Stimulated activated CD8-positive, alpha-beta memory T cell treated with anti-CD3 and anti-CD28 coated beads, Interleukin-4, amount 100 ng/mL, for 24 hours (primary cell): ENCODE results near the gene ITPK1.

Experiments used
- DNase-seq: peaks from one replicate; pipeline ENCODE4 v3.0.0-alpha.2; 2020; ENCODE audit warnings: low read depth

Gene ITPK1

DNA sequence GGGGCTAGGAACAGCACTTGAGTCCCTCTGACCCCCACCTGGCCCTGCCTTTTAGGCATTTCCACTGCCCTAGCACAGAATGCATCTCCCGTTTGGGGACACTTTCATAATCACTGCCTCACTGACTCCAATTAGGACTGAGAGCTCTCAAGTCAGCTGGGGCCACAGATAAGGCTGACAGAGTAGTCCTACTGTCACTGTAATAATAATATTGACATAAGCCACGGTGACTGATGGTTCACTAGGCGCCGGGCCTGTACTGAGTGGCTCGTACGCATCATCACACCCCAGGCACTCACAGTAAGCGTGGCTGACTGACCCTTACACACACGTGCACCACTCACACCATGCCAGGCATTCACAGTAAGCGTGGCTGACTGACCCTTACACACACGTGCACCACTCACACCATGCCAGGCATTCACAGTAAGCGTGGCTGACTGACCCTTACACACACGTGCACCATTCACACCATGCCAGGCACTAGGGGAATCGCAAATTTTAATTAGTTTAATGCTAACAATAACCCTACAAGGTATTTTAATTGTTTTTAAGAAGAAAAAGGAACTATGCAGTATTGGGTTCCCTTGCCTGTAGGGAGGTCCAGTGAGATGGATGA is 105.1 kb downstream of the ITPK1 start:
- no peak for DNase-seq

DNA sequence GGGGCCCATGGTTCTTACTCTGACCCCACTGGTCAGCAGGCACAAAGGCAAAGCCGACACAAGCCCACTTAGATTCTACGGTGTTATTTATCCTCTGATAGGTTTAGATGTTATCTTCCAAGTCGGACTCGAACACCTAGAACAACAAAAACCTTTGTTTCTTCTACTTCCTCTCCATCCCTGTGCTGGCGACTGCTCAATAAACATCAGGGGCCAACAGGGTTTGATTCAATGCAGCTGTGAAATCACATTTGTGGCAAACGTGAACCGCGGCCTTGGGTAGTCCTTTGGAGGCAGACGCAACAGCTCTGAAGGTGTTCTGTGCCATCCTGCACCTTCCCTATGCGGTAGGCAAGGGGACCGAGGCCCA is 105.6 kb downstream of the ITPK1 start:
- DNase-seq, result no peak

DNA sequence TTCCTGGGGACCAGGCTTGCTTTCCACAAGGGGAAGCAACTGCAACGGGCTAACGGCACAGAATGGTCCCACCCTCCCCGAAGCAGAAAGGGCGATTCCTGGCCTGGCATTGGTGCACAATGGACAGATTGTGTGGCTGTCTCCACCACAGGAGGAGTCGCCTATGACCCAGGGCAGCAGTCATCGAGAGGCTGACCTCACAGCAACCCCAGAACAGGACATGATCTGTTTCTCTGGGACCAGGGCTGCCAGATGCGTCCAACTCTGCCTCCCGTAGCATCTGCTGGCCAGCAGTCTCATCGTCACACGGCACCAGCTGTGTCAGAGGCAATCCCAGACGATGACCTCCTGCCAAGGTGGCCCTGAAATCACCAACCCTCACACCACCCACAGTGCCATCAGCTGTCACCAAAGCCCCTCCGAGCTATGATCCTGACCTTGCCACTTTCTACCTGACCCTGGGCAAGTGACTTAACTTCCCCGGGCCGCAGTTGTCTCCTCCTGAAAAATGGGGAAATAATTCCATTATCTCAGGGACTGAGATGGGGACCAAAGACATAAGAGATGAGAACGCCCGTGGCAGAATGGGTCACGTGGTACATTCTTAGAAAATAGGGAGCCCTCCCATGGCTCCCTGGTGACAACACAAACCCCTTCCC is 106.1 kb downstream of the ITPK1 start:
- DNase-seq, result no peak

DNA sequence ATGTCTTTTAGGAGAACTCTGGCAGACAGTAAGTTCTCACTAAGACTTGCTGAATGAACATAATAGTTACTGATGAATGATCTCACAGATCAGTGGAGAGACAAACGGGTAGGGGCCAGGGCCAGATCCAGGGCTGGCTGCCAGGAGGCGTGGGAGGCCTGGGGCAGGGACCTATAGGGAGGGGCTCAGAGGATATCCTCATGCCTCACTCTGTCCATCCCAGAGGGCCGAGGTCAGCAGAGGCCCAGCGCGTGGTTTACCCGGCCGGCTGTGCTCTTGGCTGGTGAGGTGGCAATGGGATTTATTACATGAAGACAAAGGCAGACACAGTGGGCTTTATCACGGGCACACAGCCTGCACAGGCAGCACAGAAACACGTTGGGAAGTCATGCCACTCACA is 107.3 kb downstream of the ITPK1 start:
- DNase-seq, result no peak

DNA sequence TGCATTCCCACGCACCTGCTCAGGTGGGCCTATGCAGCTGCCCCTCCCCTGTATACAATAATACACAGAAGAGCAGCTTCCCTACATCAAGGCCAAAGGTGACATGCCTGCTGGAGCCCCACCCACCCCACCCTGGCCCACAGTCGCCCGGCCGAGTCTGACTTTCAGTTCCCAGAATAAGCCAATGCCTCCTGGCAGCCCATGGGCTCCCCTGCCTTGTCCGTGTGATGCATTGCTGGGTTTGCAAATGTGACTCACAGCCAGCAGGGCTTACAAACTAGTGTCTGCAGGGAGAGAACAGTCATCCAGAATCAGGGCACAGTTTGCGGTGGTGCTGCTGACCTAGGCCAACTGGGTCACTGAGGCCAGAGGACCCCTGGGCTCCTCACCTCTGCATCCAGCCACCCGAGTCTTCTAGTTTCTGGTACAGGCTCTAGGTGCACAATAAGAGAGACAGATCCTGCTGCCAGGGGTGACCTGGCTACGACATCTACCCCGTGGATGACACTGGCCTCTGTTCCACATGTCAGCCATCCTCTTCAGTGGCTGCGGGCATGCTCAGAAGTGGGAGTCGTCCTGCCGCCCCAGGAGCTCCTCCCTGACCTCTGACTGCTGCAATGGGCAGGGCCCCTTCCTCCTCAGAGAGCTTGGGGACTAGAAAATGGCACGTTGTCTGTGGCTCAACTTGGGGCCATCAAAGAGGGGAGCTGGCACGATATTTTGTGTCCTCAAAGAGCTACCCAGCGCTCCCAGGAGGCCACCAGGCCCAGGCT is 108.3 kb downstream of the ITPK1 start:
- DNase-seq, result no peak

DNA sequence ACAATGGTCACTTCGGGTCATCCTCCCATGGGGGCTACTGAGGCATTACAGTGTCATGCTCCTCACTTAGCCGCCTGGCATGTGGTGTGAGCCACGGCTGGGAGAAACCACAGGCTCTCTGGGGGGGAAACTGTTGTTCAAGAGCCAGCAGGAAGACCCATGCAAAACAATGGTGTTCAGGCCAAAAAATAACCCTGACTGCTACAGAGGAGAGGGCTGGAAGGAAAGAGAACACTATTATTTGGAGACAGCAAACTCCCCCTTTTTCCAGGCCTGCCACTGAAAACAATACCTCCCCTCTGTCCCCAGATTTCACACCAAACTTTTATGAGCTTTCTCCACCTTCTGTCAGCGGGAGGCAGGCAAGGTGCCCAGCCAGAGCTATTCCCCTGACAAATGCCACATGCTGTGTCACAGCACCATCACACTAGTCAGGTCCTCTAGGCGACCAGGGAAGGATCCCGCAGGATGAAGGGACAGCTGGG is 109.1 kb downstream of the ITPK1 start:
- DNase-seq, result no peak

DNA sequence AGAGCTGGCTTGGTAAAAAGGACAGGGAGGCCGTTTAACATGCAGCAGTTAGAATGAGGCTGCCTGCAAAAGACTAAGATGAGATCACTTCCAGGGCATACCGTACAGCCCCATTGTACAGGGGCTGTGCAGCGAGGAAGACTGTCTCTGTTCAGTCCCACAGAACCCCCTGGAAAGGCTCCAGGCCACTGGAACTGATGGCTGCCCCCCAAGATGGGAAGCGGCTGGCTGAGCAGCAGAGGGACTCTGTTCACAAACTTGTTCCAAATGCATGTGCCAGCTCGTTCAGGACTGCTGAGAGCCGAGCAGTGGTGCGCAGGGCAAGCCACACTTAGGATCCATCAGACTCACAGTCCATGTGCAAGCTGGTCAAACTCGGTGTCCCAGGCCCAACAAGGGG is 109.9 kb downstream of the ITPK1 start:
- DNase-seq, result no peak

DNA sequence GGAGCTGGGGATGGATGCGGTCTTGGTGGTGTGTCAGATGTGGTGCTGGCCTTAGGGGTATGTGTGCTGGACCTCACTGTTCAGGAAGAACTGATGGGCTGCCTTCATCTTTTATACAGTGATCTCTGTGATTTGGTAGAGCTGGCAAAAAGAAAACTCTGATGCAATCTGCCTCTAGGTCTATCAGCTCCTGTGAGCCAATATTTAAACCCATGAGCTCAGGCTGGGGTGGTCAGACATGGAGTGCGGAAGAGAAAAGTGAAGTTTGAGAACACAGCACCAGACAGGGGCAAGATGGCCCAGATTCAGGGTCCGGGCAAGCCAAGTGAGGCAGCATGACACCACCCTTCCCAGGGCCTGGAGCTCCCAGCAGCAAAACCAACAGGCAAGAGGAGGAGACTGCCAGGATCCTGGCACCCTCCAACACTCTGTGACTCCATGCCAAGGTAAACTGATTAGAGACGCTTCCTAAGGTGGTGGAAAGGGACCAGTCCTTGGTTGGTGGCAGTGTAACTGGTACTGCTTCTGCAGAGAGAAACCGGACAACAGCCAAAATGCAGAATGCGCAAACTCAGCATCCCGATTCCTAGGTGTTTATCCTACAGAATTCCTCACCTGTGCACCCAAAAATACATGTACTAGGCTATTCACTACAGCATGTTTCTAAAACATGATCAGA is 110.5 kb downstream of the ITPK1 start:
- DNase-seq, result no peak

DNA sequence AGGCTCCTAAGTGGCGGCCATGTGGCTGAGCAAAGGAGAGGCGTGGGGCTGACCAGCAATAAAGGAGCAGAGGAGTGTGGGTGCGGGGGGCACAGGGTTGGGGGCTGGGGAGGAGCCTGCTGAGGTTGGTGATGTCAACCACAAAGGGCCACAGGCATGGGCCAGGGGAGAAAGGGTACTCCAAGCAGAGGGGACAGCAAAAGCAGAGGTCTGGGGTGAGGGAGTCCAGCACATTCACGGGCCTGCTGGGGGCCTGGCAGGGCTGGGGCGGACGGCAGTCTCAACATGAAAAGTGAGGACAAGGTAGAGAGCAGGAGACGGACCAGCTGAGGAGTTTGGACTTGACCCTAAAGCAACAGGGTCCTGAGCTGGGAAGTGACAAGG is 111.0 kb downstream of the ITPK1 start:
- no peak for DNase-seq

DNA sequence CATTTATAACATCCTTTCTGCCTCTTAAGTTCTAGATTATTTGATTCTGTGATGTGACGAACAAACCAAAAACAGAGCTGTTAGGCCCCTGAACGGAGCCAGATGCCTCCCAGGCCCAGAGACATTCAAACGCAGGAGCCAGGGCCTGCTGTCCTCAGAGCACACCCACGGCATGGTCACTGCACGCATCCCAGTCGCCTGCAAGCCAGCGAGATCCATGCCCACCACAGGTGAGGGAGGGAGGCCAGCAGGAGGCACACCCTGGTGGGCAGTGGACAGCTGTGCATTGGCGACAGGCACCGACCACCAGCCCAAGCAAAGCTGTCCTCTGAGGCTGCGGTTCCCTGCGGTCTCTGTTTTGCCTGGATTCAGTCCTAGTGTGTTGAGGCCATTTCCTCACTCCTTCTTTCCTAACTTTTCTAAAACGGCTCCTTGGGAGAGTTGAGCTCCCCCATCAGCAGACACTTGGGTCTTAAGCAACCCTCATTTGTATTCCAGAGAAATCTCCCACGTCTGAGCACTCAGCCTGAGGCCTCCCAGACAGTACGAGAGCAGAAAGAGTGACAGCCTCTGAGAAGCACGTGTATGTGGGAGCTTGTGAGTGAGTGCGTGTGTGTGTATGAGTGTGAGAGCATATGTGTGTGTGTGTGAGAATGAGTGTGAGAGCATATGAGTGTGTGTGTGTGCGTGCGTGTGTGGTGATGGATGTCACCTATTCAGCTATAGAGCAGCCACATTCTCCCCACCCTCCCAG is 111.6 kb downstream of the ITPK1 start:
- DNase-seq, result no peak

DNA sequence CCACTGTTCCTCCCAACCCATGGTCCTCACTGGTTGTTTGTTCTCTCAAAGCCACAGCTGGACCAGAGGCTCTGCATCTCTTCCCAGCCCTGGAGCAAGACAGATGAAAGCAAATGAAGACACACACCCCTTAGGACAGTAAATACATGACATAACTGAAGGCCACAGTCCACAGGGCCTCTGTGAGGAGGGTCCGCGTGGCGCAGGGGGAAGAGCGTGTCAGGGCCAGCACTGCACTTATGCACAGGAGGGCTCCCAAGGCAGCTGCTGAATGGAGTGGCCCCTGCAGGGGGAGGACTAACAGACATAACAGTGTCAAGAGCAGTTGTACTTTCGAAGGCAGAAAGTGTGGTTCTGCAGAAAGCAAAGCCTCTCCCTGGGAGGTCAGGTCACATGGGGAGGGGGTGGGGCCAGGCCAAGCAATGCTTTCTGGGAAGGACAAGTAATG is 112.8 kb downstream of the ITPK1 start:
- DNase-seq, result no peak

DNA sequence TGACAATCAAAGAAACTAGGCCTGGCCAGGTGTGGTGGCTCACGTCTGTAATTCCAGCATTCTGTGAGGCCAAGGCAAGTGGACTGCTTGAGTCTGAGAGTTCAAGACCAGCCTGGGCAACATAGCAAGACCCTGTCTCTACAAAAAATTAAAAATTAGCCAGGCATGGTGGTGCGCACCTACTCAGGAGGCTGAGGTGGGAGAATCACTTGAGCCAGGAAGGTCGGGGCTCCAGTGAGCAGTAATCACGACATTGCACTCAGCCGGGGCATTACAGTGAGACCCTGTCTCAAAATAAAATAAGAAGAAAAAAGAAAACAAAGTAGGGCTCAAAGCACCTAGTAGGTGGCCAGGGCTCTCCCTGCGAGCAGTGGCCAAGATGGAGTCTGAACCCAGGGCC is 113.7 kb downstream of the ITPK1 start:
- DNase-seq, result no peak

DNA sequence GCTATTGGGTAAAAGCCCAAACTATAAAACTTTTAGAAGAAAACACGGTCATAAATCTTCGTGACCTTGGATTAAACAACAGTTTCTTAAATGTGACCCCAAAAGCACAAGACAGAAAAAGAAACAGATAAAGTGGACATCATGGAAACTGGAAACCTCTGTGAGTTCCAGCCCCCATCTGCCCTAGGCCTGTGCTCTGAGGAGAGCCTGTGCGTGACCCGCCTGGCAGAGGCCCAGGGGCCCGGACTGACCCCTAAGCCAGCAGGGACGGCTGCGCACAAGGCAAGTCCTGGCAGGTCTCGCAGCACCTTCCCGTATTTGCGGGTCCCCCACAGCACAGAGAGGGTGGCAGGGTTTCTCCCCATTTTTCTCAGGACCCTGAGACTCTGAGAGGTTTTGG is 116.8 kb downstream of the ITPK1 start:
- no peak for DNase-seq

DNA sequence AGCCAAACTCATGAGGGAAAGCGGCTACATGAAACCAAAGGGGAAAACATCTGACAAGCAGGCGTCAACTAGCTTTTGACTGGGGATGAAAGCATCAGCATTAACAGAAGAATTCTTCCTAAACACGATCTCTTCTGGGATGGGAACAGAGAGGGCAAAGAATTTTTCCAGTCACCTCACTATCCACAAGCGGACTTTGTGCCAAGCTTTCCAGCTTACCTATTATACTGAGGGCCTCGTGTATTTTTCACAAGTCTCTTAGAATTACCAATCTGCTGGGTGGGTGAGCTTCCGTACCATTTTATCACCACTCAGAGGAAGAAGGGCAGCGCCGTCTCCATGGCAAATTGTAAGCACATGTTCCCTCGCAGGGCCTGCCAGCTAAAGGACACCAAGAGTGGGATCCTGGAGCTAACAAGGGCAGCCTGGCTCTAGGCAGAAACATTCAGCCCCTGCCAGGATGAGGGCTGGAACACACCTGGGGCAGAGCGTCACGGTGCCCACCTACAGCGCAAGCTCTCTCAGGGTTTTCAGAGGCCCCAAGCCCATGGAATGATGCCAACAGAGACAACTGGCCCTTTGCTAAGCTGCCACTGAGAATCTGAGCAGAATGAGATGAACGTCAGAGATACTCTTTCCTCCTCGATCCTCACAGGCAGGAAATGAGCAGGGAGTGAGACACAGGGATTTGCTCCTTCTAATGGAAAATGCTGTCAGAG is 118.2 kb downstream of the ITPK1 start:
- no peak for DNase-seq

DNA sequence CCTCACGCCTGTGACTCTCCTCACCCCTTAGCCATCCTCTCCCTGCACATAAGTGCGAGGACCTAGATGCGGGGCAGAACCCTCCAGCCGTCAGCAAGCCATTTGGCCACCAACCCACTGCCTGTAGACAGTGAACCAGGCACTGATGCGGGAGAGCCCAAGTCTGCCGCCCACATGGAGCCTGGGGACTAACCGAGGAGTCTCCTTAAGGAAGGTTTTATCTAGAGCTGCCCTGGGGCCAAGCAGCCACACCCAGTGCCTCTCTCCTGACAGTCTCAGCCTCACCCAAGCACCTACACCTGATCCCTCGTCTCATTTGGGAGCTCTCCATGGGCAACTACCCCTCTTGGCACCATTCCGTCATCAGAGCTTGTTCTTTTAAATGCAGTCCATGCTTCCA is 120.1 kb downstream of the ITPK1 start:
- no peak for DNase-seq

DNA sequence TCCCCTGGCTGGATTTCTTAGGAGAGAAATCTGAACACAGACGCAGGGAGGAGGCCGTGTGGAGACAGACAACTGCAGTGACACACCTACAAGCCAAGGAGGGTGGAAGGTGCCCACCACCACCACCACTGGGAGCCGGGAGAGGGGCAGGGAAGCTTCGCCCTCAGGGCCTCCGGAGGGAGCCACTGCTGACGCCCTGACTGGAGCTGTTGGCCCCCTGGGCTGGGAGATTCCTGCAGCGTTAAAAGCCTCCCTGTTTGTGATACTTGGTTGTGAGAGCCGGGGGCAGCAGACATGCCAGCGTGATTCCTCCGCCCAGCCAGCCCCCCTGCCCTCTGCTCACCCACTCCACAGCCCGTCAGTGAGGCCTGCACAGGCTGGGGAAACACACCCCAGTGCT is 120.8 kb downstream of the ITPK1 start:
- DNase-seq, result no peak

DNA sequence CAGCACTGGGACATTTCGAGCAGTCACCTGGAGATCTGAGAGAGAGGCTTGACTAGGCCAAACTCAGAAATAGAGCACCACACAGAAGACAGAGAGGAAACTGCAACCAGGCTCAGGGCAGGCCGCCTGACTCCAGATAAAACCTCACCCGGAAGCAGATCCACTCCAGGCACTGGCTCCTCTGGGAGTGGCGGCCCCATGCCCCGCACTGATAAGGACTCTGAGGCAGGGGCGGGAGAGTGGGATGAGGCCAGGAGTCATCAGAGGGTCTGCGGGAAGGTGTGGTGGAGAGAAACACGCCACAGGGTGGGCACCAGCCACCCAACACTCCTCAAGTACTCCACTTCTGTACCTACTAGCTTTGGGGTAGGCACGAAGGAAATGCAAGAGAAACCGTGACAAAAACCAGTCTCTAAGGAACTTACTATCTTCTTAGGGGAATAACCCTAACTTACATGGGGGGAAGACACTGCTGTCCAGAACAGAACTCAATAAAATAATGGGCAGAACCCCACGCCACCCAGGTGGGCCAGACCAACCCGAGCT is 121.5 kb downstream of the ITPK1 start:
- no peak for DNase-seq

DNA sequence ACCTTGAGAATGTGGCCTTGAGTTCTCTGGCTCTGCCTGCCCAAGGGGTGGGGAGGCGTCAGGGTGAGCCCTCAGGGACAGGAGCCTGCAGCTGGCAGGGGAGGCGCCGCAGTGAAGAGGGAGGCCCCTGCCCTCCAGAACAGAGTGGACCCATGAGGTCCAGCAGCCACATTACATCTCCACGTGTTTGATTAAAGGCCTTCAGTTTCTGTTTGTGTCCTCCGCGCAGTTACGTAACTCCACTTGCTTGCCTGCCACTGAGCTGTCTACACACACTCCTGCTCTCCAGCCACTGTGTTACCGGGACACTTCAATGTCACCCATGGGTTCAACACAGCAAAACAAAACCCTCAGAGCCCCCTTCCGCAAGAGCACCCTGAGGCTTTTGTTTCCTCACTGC is 122.4 kb downstream of the ITPK1 start:
- DNase-seq, result no peak

DNA sequence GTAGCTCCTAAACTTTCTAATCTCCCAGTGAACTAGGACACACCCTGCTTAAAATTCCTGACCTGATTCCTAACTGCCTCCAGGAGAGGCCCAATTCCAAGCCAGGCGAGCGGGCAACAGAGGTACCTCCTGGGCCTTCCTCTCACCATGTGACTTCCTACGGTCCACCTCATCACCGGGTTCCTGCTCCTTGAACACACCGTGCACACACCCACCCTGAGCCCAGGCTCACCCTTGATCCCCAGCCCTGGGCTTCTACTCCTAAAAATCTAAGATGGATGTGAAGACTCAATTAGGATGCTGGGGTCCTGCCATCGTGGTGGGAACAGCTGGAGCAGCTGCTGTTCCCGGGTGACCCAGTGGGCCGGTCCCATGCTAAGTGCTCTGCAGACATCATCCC is 124.2 kb downstream of the ITPK1 start:
- no peak for DNase-seq

DNA sequence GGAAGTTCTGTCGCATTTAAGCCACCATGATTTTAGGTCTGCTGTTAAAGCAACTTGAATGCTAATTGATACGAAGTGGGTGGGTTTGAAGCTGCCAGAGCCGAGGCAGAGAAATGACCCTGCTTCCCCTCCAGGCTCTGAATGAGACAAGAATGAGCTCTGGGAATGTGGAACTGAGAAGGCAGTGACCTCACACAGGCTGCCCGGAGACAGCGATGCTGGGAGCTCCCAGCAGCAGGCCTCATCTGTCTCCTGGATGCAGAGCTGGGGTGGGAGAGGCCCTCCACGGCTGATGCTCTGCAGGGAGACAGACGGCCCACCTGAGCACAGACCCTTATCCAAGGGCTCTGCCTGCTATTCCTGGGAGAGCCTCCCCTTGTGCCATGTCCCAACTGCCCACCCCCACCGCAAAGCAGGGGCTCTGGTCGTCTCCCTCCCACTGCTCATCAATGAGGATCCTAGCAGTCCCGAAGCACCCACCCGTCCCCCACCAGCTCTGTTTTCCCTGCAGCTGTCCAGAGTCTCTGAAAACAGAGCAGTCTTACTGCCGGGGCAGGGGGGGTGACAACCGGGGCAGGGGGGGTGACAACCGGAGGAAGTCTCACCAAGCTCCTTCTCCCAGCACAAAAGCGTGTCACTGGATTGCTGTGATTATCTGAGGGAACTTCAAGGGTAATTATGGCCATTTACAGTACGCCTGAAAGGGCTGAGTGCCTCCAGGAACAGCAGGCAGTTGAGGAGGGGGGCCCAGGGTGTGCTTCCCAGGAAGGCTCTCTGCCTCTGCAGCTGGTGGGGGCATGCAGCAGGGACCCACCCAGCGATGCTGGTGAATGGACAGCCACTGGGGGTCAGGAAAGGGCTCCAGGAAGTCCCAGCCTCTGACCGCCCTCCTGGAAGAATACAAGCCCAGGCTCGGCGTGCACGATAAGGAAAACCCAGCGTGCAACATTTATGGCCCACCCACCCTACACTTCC is 125.0 kb downstream of the ITPK1 start:
- no peak for DNase-seq
